ENCODE results near the gene GRM2.

Gene GRM2

GRCh38 chr3:51706788-51707731, at the start of gene GRM2:
Gene GRM2, plus strand, starts transcription at chr3:51707068. Its CDS starts 1,916 bp downstream, at chr3:51708984.
- no peak for DNase-seq (ENCODE audit: low spot score)

DNA sequence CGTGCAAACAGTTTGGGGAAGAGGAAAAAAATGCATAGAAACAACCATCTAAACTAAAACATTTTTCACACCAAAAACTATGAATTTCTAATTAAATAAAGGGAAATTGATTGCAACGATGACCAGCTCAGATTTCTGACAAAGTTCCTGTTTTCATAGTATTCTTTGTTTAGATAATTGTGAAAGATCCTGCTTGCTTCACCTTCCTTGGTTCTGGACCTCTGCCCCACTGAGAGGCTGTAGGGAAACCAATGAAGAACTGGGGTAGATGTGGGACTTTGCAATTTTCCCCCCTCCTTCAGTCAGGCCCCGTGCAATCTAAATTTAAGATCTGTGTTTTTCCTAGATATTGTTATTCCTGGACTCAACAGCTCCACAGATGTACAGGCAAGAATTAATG, 49.6 kb upstream of the GRM2 start:
- no peak for DNase-seq (ENCODE audit: low spot score)

- no peak for DNase-seq (ENCODE audit: low spot score)
Observed at GRCh38 chr3:51659942-51660341, 46.9 kb upstream of the GRM2 start.

GRCh38 chr3:51662456-51662855, 44.4 kb upstream of the GRM2 start:
- no peak for DNase-seq (ENCODE audit: low spot score)

GRCh38 chr3:51668756-51669155, 38.1 kb upstream of the GRM2 start:
- no peak for DNase-seq (ENCODE audit: low spot score)

GRCh38 chr3:51669241-51670052, 37.4 kb upstream of the GRM2 start:
- peak; percentile 71 for DNase-seq (ENCODE audit: low spot score)

- peak; percentile 28 for DNase-seq (ENCODE audit: low spot score)
Observed at GRCh38 chr3:51670053-51670822, 36.6 kb upstream of the GRM2 start.

GRCh38 chr3:51670823-51671733, 35.8 kb upstream of the GRM2 start, which contains the start of gene TEX264:
Gene TEX264, plus strand, starts transcription at chr3:51671252. Its CDS starts 3,053 bp downstream, at chr3:51674305.
- DNase-seq (ENCODE audit: low spot score) = peak; percentile 95

DNA sequence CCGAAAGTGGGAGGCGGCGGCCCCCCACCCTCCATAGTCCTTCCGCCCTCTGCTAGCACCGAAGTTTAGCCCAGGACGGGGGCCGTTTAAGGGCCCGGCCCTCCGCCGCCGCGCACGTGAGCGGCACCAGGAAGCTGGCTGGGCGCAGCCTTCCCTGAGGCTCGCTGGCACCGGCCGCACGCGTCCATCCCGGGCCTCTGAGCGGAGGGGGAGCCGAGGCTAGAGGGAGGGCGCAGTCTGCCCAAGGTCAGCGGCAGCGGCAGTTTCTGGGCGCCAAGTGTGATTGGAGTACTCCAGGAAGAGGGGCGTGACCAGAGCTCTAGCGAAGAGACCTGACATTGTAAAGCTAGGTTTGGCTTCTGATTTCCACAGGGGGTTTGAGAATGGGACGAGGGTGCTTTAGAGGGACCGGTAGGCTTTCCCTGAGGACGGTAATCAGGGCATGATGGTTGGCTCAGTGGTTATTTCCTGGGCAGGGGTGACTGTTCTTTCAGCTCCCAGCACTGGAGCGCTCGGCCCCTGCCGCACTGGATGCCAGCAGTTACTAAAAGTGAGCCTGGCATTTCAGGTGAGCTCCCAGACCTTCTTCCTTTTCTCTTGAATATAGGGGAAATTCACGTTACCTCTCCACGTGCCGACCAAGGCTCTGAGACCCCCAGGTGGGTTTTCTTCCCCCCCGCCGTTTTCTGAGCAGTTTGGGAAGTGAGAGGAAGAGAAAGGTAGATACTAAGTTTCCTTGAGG, 35.0 kb upstream of the GRM2 start:
- DNase-seq (ENCODE audit: low spot score) = peak; percentile 44

DNA sequence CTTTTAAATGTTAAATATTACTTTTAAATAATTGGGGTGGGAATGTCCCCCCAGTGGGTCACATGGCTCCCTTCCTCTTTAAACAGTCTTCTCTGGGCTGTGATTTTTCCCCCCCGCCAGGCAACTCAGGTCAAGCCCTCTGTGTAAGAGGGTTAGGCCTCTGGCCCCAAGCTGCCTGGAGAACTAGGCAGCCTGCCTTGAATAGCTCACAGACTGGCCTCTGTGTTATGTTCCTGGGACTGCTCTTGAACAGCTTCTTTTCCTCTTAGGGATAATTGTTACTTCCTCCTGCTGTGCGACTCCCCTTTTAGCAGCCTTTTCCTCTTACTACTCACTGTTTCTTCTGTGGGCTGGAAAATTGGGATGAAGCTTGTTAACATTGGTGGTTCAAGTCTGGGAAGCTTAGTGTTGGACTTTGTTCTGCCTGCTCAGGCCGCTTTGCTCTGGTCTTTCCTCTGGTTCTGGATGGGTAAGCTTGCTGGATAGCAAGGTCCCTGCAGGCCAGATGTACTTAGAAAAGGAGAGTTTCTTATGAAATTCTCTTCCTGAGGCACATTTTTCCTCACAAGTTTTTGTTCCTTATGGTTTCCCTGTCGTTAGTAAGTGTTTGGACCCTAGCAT, 33.6 kb upstream of the GRM2 start:
- DNase-seq (ENCODE audit: low spot score) = no peak

GRCh38 chr3:51673802-51674654, 32.8 kb upstream of the GRM2 start:
- no peak for DNase-seq (ENCODE audit: low spot score)

GRCh38 chr3:51675201-51675611, 31.7 kb upstream of the GRM2 start:
- DNase-seq (ENCODE audit: low spot score) = no peak

DNA sequence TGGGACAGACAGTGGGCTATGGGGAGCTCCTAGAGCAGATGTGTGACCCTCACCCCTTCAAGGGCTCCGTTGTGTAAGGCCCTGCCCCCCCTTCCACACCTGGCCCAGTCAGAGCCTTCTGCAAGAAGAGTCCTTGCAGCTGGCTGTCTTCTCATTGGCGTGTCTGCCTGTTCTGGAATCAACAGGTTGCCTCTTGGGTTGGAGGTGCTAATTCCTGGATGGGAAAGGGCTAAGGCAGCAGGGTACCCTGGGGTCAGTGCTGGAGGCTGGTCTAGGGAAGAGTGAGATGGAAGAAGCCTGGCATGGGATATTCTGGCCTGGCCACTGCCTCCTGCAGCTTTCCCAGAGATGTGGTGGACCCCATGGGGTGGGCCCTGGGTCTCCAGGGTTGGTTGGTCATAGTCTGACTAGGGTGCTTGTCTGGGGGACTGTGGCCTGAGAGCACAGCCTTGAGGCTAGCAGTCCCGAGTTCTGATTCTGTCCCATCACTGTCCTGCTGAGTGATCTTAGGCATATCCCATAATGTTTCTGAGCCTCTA, 30.7 kb upstream of the GRM2 start:
- DNase-seq (ENCODE audit: low spot score) = no peak

DNA sequence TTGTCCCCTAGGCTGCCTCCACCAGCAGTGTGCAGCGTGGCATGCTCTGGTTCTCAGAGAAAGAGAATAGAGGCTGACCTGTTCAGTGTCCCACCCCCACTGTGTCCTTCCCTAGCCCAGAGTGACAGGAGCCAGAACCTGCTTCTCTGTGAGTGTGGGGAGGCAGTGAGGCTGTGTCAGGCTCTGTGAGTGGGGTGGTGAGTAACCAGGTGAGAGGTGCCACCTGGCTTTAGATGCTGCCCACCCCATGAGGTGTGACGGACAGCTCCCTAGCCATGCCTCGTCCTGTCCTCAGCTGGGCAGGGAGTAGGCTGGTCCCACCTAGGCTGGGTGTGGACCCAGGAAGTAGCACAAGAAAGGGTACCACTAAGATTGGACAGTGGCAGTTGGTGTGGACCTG, 29.5 kb upstream of the GRM2 start:
- DNase-seq (ENCODE audit: low spot score) = no peak

DNA sequence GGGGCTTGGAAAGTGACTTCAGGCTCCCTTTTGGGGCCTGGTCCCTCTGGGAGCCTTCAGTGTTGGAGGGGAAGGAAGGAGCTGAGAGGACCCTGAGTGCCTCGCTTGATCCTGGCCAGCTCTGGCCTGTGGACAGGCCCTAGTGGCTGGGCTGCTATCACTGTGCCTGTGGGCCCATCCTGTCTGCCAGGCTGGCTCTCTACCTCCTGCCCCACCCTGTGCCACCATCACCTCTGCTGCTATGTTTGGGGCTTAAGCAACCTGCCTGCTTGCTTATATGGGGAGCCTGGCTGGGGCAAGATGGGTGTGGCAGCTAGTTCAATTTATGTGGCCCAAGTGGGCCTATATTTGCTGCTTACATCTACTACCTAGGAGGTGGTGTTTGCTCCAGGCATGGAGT, 28.7 kb upstream of the GRM2 start:
- no peak for DNase-seq (ENCODE audit: low spot score)

DNA sequence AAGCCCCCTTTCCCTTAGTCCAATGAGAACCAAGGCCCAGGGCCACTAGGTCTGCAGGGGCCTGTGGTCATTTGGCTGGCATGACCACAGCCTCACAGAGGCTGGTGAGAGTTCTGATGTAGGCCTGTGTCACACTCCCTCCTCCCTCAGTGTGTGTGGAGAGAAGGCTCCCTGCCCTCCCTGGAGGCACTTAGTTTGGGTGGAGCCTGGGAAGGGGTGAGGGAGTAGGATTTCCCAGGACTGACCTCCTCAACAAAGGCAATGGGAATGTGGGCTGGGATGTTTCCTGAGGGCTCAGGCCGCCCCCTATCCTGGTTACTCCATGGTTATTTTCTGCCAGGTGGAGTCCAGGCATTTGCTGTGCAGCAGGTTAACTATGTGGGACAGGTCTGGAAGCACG, 28.2 kb upstream of the GRM2 start:
- DNase-seq (ENCODE audit: low spot score) = no peak

GRCh38 chr3:51679318-51679717, 27.6 kb upstream of the GRM2 start:
- DNase-seq (ENCODE audit: low spot score) = no peak

DNA sequence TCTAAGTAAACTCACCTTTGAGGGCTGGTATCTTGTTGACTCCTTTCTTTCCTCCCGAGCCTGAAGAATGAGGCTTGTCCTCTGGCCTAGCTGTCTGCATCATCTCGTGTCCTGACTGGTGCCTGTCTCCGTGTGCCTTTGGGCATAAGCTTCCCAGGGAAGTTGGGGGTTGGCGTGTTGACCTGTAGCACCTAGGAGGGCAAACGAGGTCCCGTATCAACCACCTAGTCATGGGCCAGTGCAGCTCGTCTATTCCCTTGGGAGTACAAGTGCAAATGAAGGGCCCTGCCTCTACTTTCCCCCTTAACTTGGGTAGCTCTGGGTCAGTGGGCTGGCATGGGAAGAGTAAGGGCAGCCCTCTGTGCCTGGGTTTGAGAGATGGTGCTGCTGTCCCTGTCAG, 27.1 kb upstream of the GRM2 start:
- DNase-seq (ENCODE audit: low spot score) = no peak

GRCh38 chr3:51680196-51680595, 26.7 kb upstream of the GRM2 start:
- DNase-seq (ENCODE audit: low spot score) = no peak

Measured in CD4-positive, alpha-beta T cell treated with Interleukin-6 at 100 ng/mL for 8 hours (primary cell).